Hematopoietic multipotent progenitor cell treated with erythropoietin and hydrocortisone succinate and interleukin-3 and kit ligand, for 4 days (in vitro differentiated cells): ENCODE data around the gene UBE2H.

Experiments
- DNase-seq: peaks from one replicate; pipeline ENCODE4 v3.0.0-alpha.2; 2015

The UBE2H gene

DNA sequence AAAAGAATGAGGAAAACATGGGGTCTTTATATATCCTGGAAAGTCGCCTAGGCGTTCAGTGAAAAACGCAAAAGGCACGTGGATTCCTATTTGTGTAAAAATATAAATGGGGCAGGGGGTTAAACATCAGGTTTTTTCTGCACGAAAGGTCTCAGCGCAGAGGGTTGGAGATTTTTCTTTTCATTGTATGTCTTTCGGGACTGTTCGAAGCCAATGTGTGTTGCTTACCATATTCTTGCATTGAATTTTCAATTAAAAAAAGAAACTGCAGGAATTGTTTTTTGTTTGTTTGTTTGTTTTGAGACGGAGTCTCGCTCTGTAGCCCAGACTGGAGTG lies 169.2 kb downstream of the UBE2H start:
- no peak for DNase-seq

DNA sequence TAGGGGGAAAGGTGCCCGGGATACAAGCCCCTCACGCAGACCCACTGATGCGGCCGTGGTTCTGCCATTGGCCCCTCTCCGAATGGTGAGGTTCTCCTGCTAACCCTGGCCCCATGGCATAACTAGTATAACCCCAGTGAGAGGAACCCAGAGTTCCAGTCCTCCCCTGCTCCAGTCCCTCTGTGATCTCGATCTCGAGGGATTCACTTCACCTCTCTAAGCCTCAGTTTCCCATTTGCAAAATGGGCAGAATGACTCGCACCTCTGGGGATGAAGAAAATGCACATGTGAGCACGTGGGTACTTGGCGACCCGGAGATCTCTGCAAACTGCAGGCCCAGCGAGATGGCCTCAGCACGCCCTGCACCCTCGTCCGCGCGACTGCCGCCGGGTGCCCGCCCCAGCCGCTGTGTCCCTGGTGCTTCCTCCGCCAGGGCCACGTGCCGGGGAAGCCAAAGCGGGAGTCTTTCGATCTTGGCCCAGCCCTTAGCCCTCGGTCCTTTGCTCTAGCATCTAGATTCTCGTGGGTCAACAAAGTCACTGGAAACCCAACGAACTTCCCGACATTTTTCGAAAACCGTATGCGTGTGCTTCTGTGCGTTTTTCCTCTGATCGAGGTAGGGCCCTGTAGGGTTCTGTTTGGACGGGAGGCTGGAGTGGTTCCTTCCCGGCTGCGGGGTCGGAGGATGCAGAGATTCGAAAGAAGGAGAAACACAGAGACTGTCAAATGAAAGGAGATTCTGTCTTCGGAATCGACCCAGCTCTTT lies 169.8 kb downstream of the UBE2H start:
- DNase-seq: no peak

DNA sequence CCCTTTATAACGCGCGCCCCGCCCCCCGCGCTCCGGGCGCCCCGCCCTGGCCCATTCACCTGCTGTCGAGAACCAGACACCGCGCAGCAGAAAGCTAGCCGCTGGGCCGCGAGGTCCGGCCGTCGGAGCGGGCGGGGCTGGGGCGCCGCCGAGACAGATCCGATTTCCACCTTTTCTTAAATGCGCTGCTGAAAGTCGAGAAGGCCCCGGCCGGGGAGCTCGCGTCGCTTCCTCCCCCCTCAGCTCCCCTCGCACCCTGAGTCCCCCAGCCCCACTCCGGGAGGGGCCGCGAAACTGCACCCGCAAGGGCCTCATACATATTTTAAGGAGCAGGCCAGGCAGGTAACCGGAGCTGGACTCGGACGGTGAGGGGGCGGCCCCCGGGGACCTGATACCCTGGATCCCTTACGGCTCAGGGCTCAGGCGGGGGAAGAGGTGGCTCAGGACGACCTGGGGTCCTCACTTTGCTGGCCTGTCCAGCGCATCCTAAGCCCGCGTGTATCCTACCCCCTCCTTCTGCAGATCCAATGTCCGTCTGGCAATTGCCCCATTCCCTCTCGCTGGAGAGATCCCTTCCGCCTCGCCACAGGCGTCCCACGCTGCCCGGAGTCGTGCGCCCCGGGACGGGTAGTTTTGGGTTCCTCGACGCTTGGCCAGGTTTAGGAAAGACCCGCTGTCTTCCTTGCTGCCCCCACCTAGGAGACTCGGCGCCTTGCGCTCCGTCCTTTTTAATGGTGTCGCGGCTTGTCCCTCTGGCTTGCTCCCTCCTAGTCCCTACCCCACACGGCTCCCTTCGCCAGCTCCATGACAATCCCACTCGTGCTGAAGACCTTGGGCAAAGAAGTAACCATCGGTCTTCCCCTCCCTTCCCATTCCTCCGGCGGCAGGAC lies 170.6 kb downstream of the UBE2H start:
- no peak for DNase-seq

DNA sequence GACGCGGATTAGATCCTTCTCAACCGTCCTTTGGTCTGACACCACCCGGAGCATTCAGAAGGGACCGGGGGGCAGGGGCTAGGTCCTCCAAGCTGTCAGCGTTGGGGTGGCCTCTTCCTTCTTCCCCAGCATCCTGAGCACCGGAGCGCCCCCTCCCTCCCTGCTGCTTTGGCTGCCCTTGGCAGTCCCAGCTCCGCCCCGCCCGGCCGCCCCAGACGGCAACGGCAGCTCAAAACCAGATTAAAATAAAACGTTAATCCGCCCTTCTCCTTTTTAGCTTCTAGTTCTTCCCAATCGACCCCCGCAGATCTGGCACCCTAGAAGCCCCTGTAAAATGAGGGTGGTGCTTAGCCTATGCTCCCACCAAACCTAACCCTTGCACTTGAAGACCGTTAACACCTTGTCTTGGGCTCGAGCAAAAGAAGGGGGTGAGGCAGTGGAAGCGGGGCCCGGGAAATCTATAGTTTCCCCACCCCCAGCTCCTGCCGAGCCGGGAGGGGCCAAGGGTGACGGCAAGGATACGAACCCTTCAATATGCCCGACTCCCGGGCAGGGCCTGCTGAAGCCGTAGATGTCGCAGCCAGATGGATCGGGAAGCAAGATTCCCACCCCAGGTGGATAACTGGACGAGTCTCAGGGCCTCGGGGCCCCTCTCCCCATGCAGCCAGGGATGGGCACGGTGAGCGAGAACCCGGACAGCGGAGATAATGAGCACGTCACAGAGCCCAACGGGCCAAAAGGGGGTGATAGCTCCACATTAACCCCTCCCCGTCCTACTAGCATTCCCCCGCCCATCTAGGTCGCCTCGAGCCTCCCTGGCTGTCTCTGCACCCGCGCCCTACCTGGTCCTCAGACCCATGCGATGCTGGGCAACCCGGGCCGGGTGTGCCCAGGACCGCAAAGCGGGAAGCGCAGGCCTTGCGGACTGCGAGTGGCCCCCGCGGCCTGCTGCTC lies 171.5 kb downstream of the UBE2H start:
- peak; percentile 61 for DNase-seq
